Activated B cell treated with CpG ODN at 0.5 μM for 24 hours (primary cell): ENCODE data around the gene AVEN. TPM values are rescaled to one million over a fixed set of nuclear protein-coding genes. Genes with fewer than 3 reads are reported as not detected.

Experiments
- ATAC-seq: fragments of 200-7000 bp; cut with Tn5 transposase; one replicate; pipeline ENCODE4 v1.10.0; 2021; ENCODE audit warnings: low read depth, mild to moderate bottlenecking, moderate library complexity
- CTCF ChIA-PET: fragments of 350-600 bp; sonication (Branson Sonifier 250); formaldehyde crosslinking; loops from one replicate; lab custom pipeline; 2021; ENCODE audit warnings: antibody characterized with exemption; lab: Charles Lee
- POLR2A ChIA-PET: fragments of 350-600 bp; sonication (Branson Sonifier 250); formaldehyde crosslinking; loops from one replicate; lab custom pipeline; 2021; ENCODE audit warnings: antibody characterized with exemption; lab: Charles Lee
- DNase-seq: peaks from one replicate; pipeline ENCODE4 v3.0.0; 2022
- H3K27ac Mint-ChIP-seq: one replicate; pipeline ENCODE4 v1.8.0; 2020; ENCODE audit warnings: mixed read lengths
- H3K27me3 Mint-ChIP-seq: one replicate; pipeline ENCODE4 v1.8.0; 2021; ENCODE audit warnings: mixed read lengths
- H3K36me3 Mint-ChIP-seq: one replicate; pipeline ENCODE4 v1.8.0; 2021; ENCODE audit warnings: low read depth, mixed read lengths
- H3K4me1 Mint-ChIP-seq: one replicate; pipeline ENCODE4 v1.8.0; 2021; ENCODE audit warnings: mixed read lengths
- H3K4me3 Mint-ChIP-seq: one replicate; pipeline ENCODE4 v1.8.0; 2020; ENCODE audit warnings: mild to moderate bottlenecking, mixed read lengths
- H3K9me3 Mint-ChIP-seq: one replicate; pipeline ENCODE4 v1.8.0; 2020; ENCODE audit warnings: mixed read lengths
- intact Hi-C: fragments of 100-400 bp; cut with micrococcal nuclease; formaldehyde crosslinking; loops from one replicate; pipeline ENCODE4 v1.15.1; 2024
- total RNA-seq: library from RNA; stranded (reverse); gene quantifications from 2 replicates; pipeline ENCODE4 v1.2.3, GENCODE V29; 2022
- TF ChIP-seq, protein P1 (sequence below): fragments of 200-600 bp; IDR thresholded peaks from one replicate; pipeline ENCODE4 v1.8.0; 2022; ENCODE audit warnings: antibody characterized with exemption, mild to moderate bottlenecking

The AVEN gene
- total RNA-seq, 1 donor from 2014 or later, result 14.1 TPM

- Mint-ChIP-seq H3K9me3 (no peaks in the 10 kb centered on the region), H3K36me3 (peaks cover 3% of the 10 kb centered on the region), H3K4me1 (no peaks in the 10 kb centered on the region), H3K27me3 (no peaks in the 10 kb centered on the region), H3K27ac (no peak overlapping the region), H3K4me3 (no peak overlapping the region)
- DNase-seq (no peak), ATAC-seq (no peak)
- intact Hi-C loops, result no loop called here
- POLR2A ChIA-PET, result no interaction called here
- TF ChIP-seq, protein P1, sequence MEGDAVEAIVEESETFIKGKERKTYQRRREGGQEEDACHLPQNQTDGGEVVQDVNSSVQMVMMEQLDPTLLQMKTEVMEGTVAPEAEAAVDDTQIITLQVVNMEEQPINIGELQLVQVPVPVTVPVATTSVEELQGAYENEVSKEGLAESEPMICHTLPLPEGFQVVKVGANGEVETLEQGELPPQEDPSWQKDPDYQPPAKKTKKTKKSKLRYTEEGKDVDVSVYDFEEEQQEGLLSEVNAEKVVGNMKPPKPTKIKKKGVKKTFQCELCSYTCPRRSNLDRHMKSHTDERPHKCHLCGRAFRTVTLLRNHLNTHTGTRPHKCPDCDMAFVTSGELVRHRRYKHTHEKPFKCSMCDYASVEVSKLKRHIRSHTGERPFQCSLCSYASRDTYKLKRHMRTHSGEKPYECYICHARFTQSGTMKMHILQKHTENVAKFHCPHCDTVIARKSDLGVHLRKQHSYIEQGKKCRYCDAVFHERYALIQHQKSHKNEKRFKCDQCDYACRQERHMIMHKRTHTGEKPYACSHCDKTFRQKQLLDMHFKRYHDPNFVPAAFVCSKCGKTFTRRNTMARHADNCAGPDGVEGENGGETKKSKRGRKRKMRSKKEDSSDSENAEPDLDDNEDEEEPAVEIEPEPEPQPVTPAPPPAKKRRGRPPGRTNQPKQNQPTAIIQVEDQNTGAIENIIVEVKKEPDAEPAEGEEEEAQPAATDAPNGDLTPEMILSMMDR, result no peak
- CTCF ChIA-PET, result interaction anchor here (1.5 kb wide), 1 partner anchor 10 kb away, joined by 3 read pairs; no protein-coding TSS in a partner anchor
Measured at GRCh38 chr15:33975022-33975565, 63.9 kb downstream of the AVEN start.

- ChIA-PET CTCF (no interaction called here), POLR2A (no interaction called here)
- H3K9me3 Mint-ChIP-seq, result no peaks in the 10 kb centered on the region
- H3K27ac Mint-ChIP-seq, result no peak overlapping the region
- no peaks in the 10 kb centered on the region for H3K27me3 Mint-ChIP-seq
- no peaks in the 10 kb centered on the region for H3K4me1 Mint-ChIP-seq
- H3K36me3 Mint-ChIP-seq, result peaks cover 3% of the 10 kb centered on the region
- ATAC-seq (no peak), DNase-seq (no peak)
- intact Hi-C loops, result no loop called here
- TF ChIP-seq, protein P1, result no peak
- no peak overlapping the region for H3K4me3 Mint-ChIP-seq
Measured at GRCh38 chr15:33971811-33972210, 67.2 kb downstream of the AVEN start.

GRCh38 chr15:33968821-33969220 is 70.2 kb downstream of the AVEN start:
- Mint-ChIP-seq H3K4me3 (no peak overlapping the region), H3K36me3 (no peaks in the 10 kb centered on the region), H3K9me3 (no peaks in the 10 kb centered on the region), H3K27ac (no peak overlapping the region), H3K27me3 (no peaks in the 10 kb centered on the region), H3K4me1 (no peaks in the 10 kb centered on the region)
- intact Hi-C loops, result no loop called here
- ATAC-seq (no peak), DNase-seq (no peak)
- POLR2A ChIA-PET, result no interaction called here
- CTCF ChIA-PET, result interaction anchor here (1.0 to 1.4 kb wide), 2 partner anchors 10 to 39 kb away, joined by 4 read pairs; no protein-coding TSS in a partner anchor
- TF ChIP-seq, protein P1, result no peak

- intact Hi-C loops, result no loop called here
- POLR2A ChIA-PET, result no interaction called here
Measured at GRCh38 chr15:33968224-33968623, 70.8 kb downstream of the AVEN start, which contains the start of gene CHRM5. Gene CHRM5 (plus strand): TSS chr15:33968497. CDS start chr15:34062718, 94,221 bp downstream.

DNA sequence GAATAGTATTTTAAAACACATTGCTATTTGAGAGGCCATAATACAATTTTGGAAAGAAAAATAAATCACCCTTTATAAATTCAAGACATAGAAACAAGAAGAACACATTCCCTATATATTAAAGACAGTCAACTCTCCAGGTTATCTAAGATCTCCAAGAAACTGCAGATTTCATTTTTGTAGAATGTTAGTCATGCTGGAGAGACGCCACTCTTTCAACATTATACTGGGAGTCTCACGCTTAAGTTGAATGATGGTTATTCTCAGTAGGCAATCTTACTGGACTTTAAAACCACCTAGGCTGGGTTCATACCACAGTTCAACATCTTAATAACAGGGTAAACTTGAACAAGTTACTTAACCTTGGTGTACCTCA is 74.4 kb downstream of the AVEN start:
- Mint-ChIP-seq H3K27ac (no peak overlapping the region), H3K9me3 (no peaks in the 10 kb centered on the region), H3K4me1 (no peaks in the 10 kb centered on the region), H3K27me3 (no peaks in the 10 kb centered on the region), H3K36me3 (no peaks in the 10 kb centered on the region), H3K4me3 (no peak overlapping the region)
- DNase-seq (no peak), ATAC-seq (no peak)
- intact Hi-C loops, result loop anchor here (2.0 to 5.0 kb wide), 2 partner anchors 227 to 672 kb away; no protein-coding TSS in a partner anchor
- CTCF ChIA-PET, result interaction anchor here (1.3 to 2.0 kb wide), 2 partner anchors 10 to 229 kb away, joined by 3 to 5 read pairs; no protein-coding TSS in a partner anchor
- POLR2A ChIA-PET, result no interaction called here
- TF ChIP-seq, protein P1, result no peak

More at GRCh38 chr15:33968224-33968623, 70.8 kb downstream of the AVEN start, which contains the start of gene CHRM5:
- CTCF ChIA-PET, result interaction anchor here (1.0 to 1.4 kb wide), 2 partner anchors 10 to 40 kb away, joined by 4 read pairs; no protein-coding TSS in a partner anchor
- DNase-seq (no peak), ATAC-seq (no peak)
- Mint-ChIP-seq H3K27ac (no peak within 1 kb of the TSS), H3K4me3 (no peak within 1 kb of the TSS), H3K9me3 (no peaks in the 10 kb centered on the region), H3K27me3 (no peaks in the 10 kb centered on the region), H3K4me1 (no peaks in the 10 kb centered on the region), H3K36me3 (no peaks in the 10 kb centered on the region)
- TF ChIP-seq, protein P1, result no peak
